Endothelial cell of hepatic sinusoid (primary cell): ENCODE results near the gene MAB21L3.

Experiments
- in situ Hi-C: cut with HindIII; loops from 2 replicates; pipeline ENCODE4 v1.10.0; 2017; ENCODE audit warnings: low sequenced_read_pairs

Gene MAB21L3

GRCh38 chr1:116110567-116111523, at the start of gene MAB21L3:
MAB21L3 (plus strand) TSS chr1:116111399; CDS start chr1:116112616, 1,217 bp downstream.
- in situ Hi-C loops, result loop anchor here (5.0 kb wide), 2 partner anchors 61 to 346 kb away; no protein-coding TSS in a partner anchor

- in situ Hi-C loops, result no loop called here
Measured at GRCh38 chr1:116062201-116062600, 49.0 kb upstream of the MAB21L3 start.

- in situ Hi-C loops, result no loop called here
Measured at GRCh38 chr1:116064616-116065015, 46.6 kb upstream of the MAB21L3 start.

GRCh38 chr1:116066868-116067565, 44.2 kb upstream of the MAB21L3 start:
- in situ Hi-C loops, result no loop called here

GRCh38 chr1:116067566-116067890, 43.7 kb upstream of the MAB21L3 start:
- in situ Hi-C loops, result no loop called here

- in situ Hi-C loops, result no loop called here
Measured at GRCh38 chr1:116075575-116075974, 35.6 kb upstream of the MAB21L3 start.

GRCh38 chr1:116075990-116076389, 35.2 kb upstream of the MAB21L3 start:
- in situ Hi-C loops, result no loop called here

GRCh38 chr1:116076831-116077230, 34.4 kb upstream of the MAB21L3 start:
- in situ Hi-C loops, result no loop called here

GRCh38 chr1:116078699-116079223, 32.4 kb upstream of the MAB21L3 start:
- in situ Hi-C loops, result no loop called here

GRCh38 chr1:116087628-116088027, 23.6 kb upstream of the MAB21L3 start:
- in situ Hi-C loops, result no loop called here

GRCh38 chr1:116089870-116090269, 21.3 kb upstream of the MAB21L3 start:
- in situ Hi-C loops, result no loop called here

- in situ Hi-C loops, result no loop called here
Measured at GRCh38 chr1:116091083-116091482, 20.1 kb upstream of the MAB21L3 start.

GRCh38 chr1:116092752-116093489, 18.3 kb upstream of the MAB21L3 start:
- in situ Hi-C loops, result no loop called here

- in situ Hi-C loops, result no loop called here
Measured at GRCh38 chr1:116095027-116095426, 16.2 kb upstream of the MAB21L3 start.

GRCh38 chr1:116096013-116096618, 15.1 kb upstream of the MAB21L3 start:
- in situ Hi-C loops, result no loop called here

GRCh38 chr1:116097626-116098025, 13.6 kb upstream of the MAB21L3 start:
- in situ Hi-C loops, result no loop called here

GRCh38 chr1:116099379-116099778, 11.8 kb upstream of the MAB21L3 start:
- in situ Hi-C loops, result no loop called here

GRCh38 chr1:116099919-116100318, 11.3 kb upstream of the MAB21L3 start:
- in situ Hi-C loops, result no loop called here

- in situ Hi-C loops, result no loop called here
Measured at GRCh38 chr1:116104667-116105066, 6.5 kb upstream of the MAB21L3 start.

- in situ Hi-C loops, result no loop called here
Measured at GRCh38 chr1:116105996-116106395, 5.2 kb upstream of the MAB21L3 start.

- in situ Hi-C loops, result no loop called here
Measured at GRCh38 chr1:116106646-116107045, 4.6 kb upstream of the MAB21L3 start.
